Anterior cingulate cortex (tissue), 58 donors: Measurements from ENCODE around the gene C4orf46.
A peak's percentile ranks its signal among the peaks of the same experiment; 100 is the strongest.
"Not testable (repeated sequence)": the region's sequence is repeated elsewhere in the genome, so short reads cannot be mapped to it uniquely, and the experiment has no call there.

Experiments used
- DNase-seq, 58 donors: peaks; one replicate each; lab custom pipeline; 2025; lab: John Stamatoyannopoulos, UW

Gene C4orf46

GRCh38 chr4:158671665-158671914, at the start of gene C4orf46:
C4orf46 (minus strand) TSS chr4:158671887; CDS start chr4:158671801, 86 bp downstream.
- DNase-seq: no peak

GRCh38 chr4:158715802-158716201, 44.1 kb upstream of the C4orf46 start:
- DNase-seq: no peak

GRCh38 chr4:158714937-158715336, 43.2 kb upstream of the C4orf46 start:
- DNase-seq: no peak

GRCh38 chr4:158712622-158713021, 40.9 kb upstream of the C4orf46 start:
- not testable (repeated sequence) for DNase-seq

- DNase-seq: no peak
Measured at GRCh38 chr4:158710814-158711213, 39.1 kb upstream of the C4orf46 start.

- DNase-seq: no peak
Measured at GRCh38 chr4:158704274-158704673, 32.6 kb upstream of the C4orf46 start.

GRCh38 chr4:158688813-158689212, 17.1 kb upstream of the C4orf46 start:
- no peak for DNase-seq

GRCh38 chr4:158682066-158682465, 10.4 kb upstream of the C4orf46 start:
- no peak for DNase-seq

- no peak for DNase-seq
Measured at GRCh38 chr4:158681629-158682028, 9.9 kb upstream of the C4orf46 start.

- no peak for DNase-seq
Measured at GRCh38 chr4:158678767-158679166, 7.1 kb upstream of the C4orf46 start.

GRCh38 chr4:158676076-158676475, 4.4 kb upstream of the C4orf46 start:
- DNase-seq: no peak

GRCh38 chr4:158673633-158674032, 1.9 kb upstream of the C4orf46 start:
- no peak for DNase-seq

- DNase-seq: peak; percentile 94 to 100 (median 99)
Measured at GRCh38 chr4:158671915-158672806, 474 bp upstream of the C4orf46 start, which contains the start of gene ETFDH. ETFDH (plus strand) TSS chr4:158672296; CDS start chr4:158672457, 161 bp downstream.

- peak in 47 of 58 donors; percentile 6 to 77 (median 39) for DNase-seq
Measured at GRCh38 chr4:158670975-158671664, 567 bp downstream of the C4orf46 start.

GRCh38 chr4:158669310-158669709, 2.4 kb downstream of the C4orf46 start:
- no peak for DNase-seq

GRCh38 chr4:158667651-158668198, 4.0 kb downstream of the C4orf46 start:
- DNase-seq: no peak

GRCh38 chr4:158666892-158667291, 4.8 kb downstream of the C4orf46 start:
- no peak for DNase-seq

GRCh38 chr4:158664806-158665205, 6.9 kb downstream of the C4orf46 start:
- DNase-seq: peak in 1 of 58 donors; percentile 4

- not testable (repeated sequence) for DNase-seq
Measured at GRCh38 chr4:158663707-158664625, 7.7 kb downstream of the C4orf46 start.

GRCh38 chr4:158663255-158663654, 8.4 kb downstream of the C4orf46 start:
- not testable (repeated sequence) for DNase-seq
